Measurements from ENCODE around the gene RTTN. TPM values are rescaled to one million over a fixed set of nuclear protein-coding genes. Genes with fewer than 3 reads are reported as not detected.

RTTN gene
- polyA plus RNA-seq, 1 donor (not counting 4 experiments of a cell fraction or from before 2014, with no cell fraction given): 77.3 TPM

GRCh38 chr18:70028734-70029133, 176.8 kb downstream of the RTTN start:
- Histone ChIP-seq H3K36me3 (ENCODE audit: control insufficient read depth in 2 of 2, extremely low read depth in 1 of 2, insufficient read depth in 2 of 2, low read length in 2 of 2) (peaks cover 22 to 32% of the 10 kb centered on the region in 2 experiments), H3K9me1 (ENCODE audit: control insufficient read depth, extremely low read depth, insufficient read depth, low read length) (peaks cover 2% of the 10 kb centered on the region), H3K4me2 (ENCODE audit: control insufficient read depth, extremely low read depth, insufficient read depth, low read depth, low read length) (no peak overlapping the region), H2AFZ (ENCODE audit: control insufficient read depth, low read length) (no peak overlapping the region), H4K20me1 (ENCODE audit: control insufficient read depth, extremely low read depth, insufficient read depth, low read length) (peaks cover 7% of the 10 kb centered on the region), H3K4me1 (ENCODE audit: control insufficient read depth, extremely low read depth, insufficient read depth, low read length) (no peaks in the 10 kb centered on the region), H3K9me3 (ENCODE audit: control insufficient read depth, low read depth, low read length) (no peaks in the 10 kb centered on the region), H3K9ac (ENCODE audit: control insufficient read depth, extremely low read depth, insufficient read depth, low read length) (no peak overlapping the region), H3K27me3 (ENCODE audit: control insufficient read depth, extremely low read depth, insufficient read depth, low read length) (no peaks in the 10 kb centered on the region), H3K4me3 (ENCODE audit: control insufficient read depth in 2 of 3, extremely low read depth in 1 of 3, insufficient read depth in 2 of 3, low read depth in 1 of 3, low read length in 3 of 3) (no peak overlapping the region), H3K79me2 (ENCODE audit: control insufficient read depth, insufficient read depth, low read length) (peaks cover 64% of the 10 kb centered on the region), H3K27ac (ENCODE audit: control insufficient read depth, insufficient read depth, low read length) (no peak overlapping the region)
- dilution Hi-C loops (cut with MboI; ENCODE audit: extremely low pct_ligation_motif_present, low sequenced_read_pairs): no loop called here
- DNase-seq (ENCODE audit: low read depth, low spot score) (no peak), FAIRE-seq (no peak)
- TF ChIP-seq EZH2 (IDR thresholded peaks at IDR 0.05; ENCODE audit: low read length): no peak
- TF ChIP-seq, protein P1, sequence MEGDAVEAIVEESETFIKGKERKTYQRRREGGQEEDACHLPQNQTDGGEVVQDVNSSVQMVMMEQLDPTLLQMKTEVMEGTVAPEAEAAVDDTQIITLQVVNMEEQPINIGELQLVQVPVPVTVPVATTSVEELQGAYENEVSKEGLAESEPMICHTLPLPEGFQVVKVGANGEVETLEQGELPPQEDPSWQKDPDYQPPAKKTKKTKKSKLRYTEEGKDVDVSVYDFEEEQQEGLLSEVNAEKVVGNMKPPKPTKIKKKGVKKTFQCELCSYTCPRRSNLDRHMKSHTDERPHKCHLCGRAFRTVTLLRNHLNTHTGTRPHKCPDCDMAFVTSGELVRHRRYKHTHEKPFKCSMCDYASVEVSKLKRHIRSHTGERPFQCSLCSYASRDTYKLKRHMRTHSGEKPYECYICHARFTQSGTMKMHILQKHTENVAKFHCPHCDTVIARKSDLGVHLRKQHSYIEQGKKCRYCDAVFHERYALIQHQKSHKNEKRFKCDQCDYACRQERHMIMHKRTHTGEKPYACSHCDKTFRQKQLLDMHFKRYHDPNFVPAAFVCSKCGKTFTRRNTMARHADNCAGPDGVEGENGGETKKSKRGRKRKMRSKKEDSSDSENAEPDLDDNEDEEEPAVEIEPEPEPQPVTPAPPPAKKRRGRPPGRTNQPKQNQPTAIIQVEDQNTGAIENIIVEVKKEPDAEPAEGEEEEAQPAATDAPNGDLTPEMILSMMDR (optimal IDR thresholded peaks at IDR 0.05 in 1 of 3, IDR thresholded peaks at IDR 0.05 in 1 of 3, conservative IDR thresholded peaks at IDR 0.05 in 1 of 3; ENCODE audit: extremely low read depth in 1 of 3, insufficient read depth in 2 of 3, low read length in 3 of 3): no peak

- peaks cover 60% of the 10 kb centered on the region for H3K79me2 ChIP-seq (ENCODE audit: control insufficient read depth, insufficient read depth, low read length)
- peaks cover 2% of the 10 kb centered on the region for H3K9me1 ChIP-seq (ENCODE audit: control insufficient read depth, extremely low read depth, insufficient read depth, low read length)
- H3K36me3 ChIP-seq (ENCODE audit: control insufficient read depth in 2 of 2, extremely low read depth in 1 of 2, insufficient read depth in 2 of 2, low read length in 2 of 2): peaks cover 22 to 38% of the 10 kb centered on the region in 2 experiments
- H3K4me1 ChIP-seq (ENCODE audit: control insufficient read depth, extremely low read depth, insufficient read depth, low read length): no peaks in the 10 kb centered on the region
- no peak overlapping the region for H3K4me2 ChIP-seq (ENCODE audit: control insufficient read depth, extremely low read depth, insufficient read depth, low read depth, low read length)
- no peaks in the 10 kb centered on the region for H3K9me3 ChIP-seq (ENCODE audit: control insufficient read depth, low read depth, low read length)
- DNase-seq (ENCODE audit: low read depth, low spot score) (no peak), FAIRE-seq (no peak)
- no peak overlapping the region for H2AFZ ChIP-seq (ENCODE audit: control insufficient read depth, low read length)
- H3K9ac ChIP-seq (ENCODE audit: control insufficient read depth, extremely low read depth, insufficient read depth, low read length): no peak overlapping the region
- H4K20me1 ChIP-seq (ENCODE audit: control insufficient read depth, extremely low read depth, insufficient read depth, low read length): peaks cover 7% of the 10 kb centered on the region
- H3K4me3 ChIP-seq (ENCODE audit: control insufficient read depth in 2 of 3, extremely low read depth in 1 of 3, insufficient read depth in 2 of 3, low read depth in 1 of 3, low read length in 3 of 3): no peak overlapping the region
- dilution Hi-C loops (cut with MboI; ENCODE audit: extremely low pct_ligation_motif_present, low sequenced_read_pairs): no loop called here
- no peaks in the 10 kb centered on the region for H3K27me3 ChIP-seq (ENCODE audit: control insufficient read depth, extremely low read depth, insufficient read depth, low read length)
- H3K27ac ChIP-seq (ENCODE audit: control insufficient read depth, insufficient read depth, low read length): no peak overlapping the region
- TF ChIP-seq EZH2 (IDR thresholded peaks at IDR 0.05; ENCODE audit: low read length): no peak
- TF ChIP-seq, protein P1 (optimal IDR thresholded peaks at IDR 0.05 in 1 of 3, IDR thresholded peaks at IDR 0.05 in 1 of 3, conservative IDR thresholded peaks at IDR 0.05 in 1 of 3; ENCODE audit: extremely low read depth in 1 of 3, insufficient read depth in 2 of 3, low read length in 3 of 3): no peak
Measured at GRCh38 chr18:70028084-70028483, 177.4 kb downstream of the RTTN start.

All from keratinocyte (primary cell).